SK-N-SH treated with all-trans-retinoic acid at 6 μM for 48 hours (cell line): ENCODE measurements around the gene AMIGO1.

Experiments
- ARNTL ChIP-seq: fragments of 450-650 bp; formaldehyde crosslinking; IDR thresholded peaks from 2 replicates; pipeline ENCODE4 v1.5.0; 2020; ENCODE audit warnings: low read depth, mild to moderate bottlenecking, moderate library complexity, borderline replicate concordance
- ISL1 ChIP-seq: fragments of 250-450 bp; sonication (Bioruptor Pico); IDR thresholded peaks from 2 replicates; pipeline ENCODE4 v2.1.2; 2022; ENCODE audit warnings: mild to moderate bottlenecking, moderate library complexity
- OSR1 ChIP-seq: fragments of 250-450 bp; sonication (Bioruptor Pico); IDR thresholded peaks from 2 replicates; pipeline ENCODE4 v1.8.0; 2022; ENCODE audit warnings: moderate library complexity, mild to moderate bottlenecking, inconsistent platforms
- PATZ1 ChIP-seq: fragments of 250-450 bp; sonication (Bioruptor Pico); IDR thresholded peaks from 2 replicates; pipeline ENCODE4 v1.8.0; 2020; ENCODE audit warnings: mild to moderate bottlenecking, moderate library complexity, borderline replicate concordance
- RARB ChIP-seq: fragments of 250-450 bp; sonication (Bioruptor Pico); IDR thresholded peaks from 2 replicates; pipeline ENCODE4 v1.8.0; 2021; ENCODE audit warnings: mild to moderate bottlenecking, moderate library complexity
- ZFP3 ChIP-seq: fragments of 250-450 bp; sonication (Bioruptor Pico); IDR thresholded peaks from 2 replicates; pipeline ENCODE4 v1.5.0; 2020; ENCODE audit warnings: mild to moderate bottlenecking, moderate library complexity
- ZFP30 ChIP-seq: fragments of 450-650 bp; formaldehyde crosslinking; IDR thresholded peaks from 2 replicates; pipeline ENCODE4 v1.5.0; 2022; ENCODE audit warnings: mild to moderate bottlenecking, moderate library complexity

- TF ChIP-seq ZFP3 (CRISPR knock-in tag) (no peak), RARB (CRISPR knock-in tag) (no peak), ARNTL (CRISPR knock-in tag) (no peak), OSR1 (CRISPR knock-in tag) (no peak), ZFP30 (no peak), ISL1 (CRISPR knock-in tag) (no peak), PATZ1 (CRISPR knock-in tag) (no peak)
Observed at GRCh38 chr1:109497449-109498160, 11.9 kb downstream of the AMIGO1 start.
